VCaP (cell line): ENCODE results near the gene SLC17A9.

Experiments
- H3K27ac ChIP-seq: fragments of 450-650 bp; 2 replicates; pipeline ENCODE4 v1.5.1; 2017
- CTCF ChIP-seq: fragments of 450-650 bp; conservative IDR thresholded peaks from 2 replicates; pipeline ENCODE4 v1.5.1; 2017; ENCODE audit warnings: mild to moderate bottlenecking, moderate library complexity

SLC17A9 gene

DNA sequence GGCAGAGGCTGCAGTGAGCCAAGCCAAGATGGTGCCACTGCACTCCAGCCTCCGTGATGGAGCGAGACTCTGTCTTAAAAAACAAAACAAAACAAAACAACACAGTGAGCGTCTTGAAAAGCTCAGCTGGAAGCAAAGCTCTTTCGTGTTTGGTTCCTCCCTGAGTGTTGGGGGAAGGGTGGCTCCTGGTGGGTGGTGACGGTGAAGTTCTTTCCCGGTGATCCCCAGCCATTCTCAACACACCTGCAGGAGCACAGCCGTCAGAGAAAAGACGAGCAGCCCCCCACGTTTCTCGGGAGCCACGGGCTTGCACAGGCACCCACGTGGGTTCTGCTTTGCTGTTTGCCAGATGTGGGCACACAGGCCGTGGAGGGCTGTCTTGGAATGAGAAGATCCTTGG lies 51.0 kb downstream of the SLC17A9 start:
- H3K27ac ChIP-seq: no peak overlapping the region
- no peak for TF ChIP-seq CTCF

DNA sequence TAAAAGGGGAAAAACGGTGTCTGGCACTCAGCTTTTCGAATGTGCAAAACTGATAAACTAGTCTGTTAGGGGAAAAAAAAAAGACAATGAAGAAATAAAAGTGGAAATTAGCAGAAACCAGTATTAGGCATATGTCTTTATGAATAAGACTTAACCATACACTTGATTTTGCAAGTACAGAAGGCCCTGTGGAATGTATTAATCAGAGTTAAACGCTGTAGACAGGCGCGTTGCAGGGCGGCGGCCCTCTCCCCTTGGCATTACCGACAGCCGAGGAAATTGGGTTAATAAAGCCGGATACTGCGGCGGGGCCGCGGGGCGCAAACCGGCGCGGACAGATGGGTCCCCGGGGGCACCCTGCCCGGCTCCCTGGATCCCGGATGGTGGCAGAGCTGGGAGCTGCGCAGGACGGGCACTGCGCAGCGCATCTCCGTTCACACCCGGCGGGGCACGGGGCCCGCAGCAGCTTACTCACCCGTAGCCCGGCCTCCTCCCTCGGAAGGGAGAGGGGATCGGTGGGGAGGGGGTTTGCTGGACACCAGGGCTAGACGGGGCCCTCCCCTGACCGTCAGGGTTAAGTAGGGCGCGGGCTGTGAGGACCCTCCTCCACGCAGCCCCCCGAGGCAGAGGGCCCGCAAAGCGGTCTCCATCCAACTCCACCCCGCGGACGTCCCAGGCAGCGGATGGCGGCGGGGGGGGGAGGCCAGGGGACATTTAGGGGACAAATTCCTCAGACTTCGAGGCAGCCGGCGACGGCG lies 52.3 kb downstream of the SLC17A9 start:
- no peak overlapping the region for H3K27ac ChIP-seq
- no peak for TF ChIP-seq CTCF

DNA sequence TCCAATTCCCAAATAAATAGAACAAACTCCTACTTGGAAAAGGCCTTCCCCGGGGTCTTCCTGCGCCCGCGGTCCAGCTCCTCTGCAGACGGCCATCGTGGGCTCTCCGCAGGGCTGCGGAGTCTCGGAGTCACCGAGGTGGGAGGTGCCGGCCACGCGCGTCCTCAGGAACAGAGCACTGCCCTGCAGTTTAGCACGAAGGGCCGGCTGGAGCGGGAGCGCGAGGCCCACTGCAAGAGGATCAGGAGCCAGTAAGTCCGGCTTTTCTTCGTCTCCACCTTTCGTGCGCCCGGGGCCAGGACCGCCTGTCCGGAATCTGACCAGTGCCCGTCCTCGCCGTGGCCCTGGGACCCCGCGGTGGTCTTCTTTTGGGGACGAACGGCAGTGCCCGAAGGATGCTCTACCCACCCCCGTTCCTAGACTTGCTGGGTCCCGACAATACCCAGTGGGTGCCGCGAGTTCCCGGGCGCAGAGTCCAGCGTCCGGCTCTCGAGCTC lies 52.9 kb downstream of the SLC17A9 start:
- no peak overlapping the region for H3K27ac ChIP-seq

GRCh38 chr20:63005862-63006539 lies 53.5 kb downstream of the SLC17A9 start:
- no peak for TF ChIP-seq CTCF
- no peak overlapping the region for H3K27ac ChIP-seq

More for the DNA sequence above, 52.9 kb downstream of the SLC17A9 start:
- no peak for TF ChIP-seq CTCF

DNA sequence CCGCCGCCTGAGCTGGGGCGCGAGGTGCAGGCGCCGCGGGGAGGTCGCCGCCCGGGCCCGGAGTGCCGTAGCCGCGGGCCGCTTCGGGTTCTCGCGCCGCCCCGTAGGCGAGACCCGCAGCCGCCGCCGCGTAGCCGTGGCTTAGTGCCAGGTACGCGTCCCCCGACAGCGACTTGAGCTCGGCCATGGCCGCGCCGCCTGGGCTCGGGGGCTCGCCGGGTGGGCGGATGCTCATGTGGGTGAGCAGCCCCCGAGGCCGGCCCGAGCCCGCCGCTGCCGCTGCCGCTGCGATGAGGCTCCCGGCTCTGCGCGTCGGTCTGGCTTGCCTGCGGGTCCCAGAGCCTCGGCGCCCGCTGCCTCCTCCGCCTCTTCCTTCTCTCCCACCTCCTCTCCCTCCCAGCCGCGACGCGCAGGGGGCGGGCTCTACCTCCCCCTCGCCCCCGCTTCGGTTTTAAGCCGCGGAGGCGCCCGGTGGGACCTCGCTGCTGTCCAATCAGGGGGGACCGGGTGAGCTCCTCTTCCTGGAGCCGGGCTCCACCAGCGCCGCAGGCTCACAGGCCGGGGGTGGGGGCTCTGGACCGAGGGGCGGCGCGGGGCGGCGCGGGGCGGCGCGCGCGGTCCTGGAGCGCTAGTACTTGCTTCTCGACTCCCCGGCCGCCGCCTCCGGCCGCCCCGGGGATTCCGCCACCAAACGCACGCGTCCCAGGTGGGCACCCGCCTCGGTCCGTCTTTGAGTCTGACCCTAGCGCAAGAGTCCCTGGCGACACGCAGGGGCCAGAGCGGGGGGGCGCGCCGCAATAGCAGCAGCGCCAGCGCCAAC lies 54.2 kb downstream of the SLC17A9 start, which contains the start of gene BHLHE23:
Gene BHLHE23 (minus strand): TSS at position 425 of the 820 bp plus-strand sequence. CDS start 190 bp downstream, at position 235.
- no peak for TF ChIP-seq CTCF

GRCh38 chr20:63007360-63007645 lies 54.8 kb downstream of the SLC17A9 start:
- no peak overlapping the region for H3K27ac ChIP-seq
- no peak for TF ChIP-seq CTCF

More for the DNA sequence above, 54.2 kb downstream of the SLC17A9 start, which contains the start of gene BHLHE23:
- no peak within 1 kb of the TSS for H3K27ac ChIP-seq
